OCI-LY7 (cell line): ENCODE results near the gene RIC1.

Experiments used
- EZH2phosphoT487 ChIP-seq: fragments of 200-600 bp; sonication (generic); IDR thresholded peaks from 2 replicates; pipeline ENCODE4 v1.6.1; 2018; ENCODE audit warnings: low read depth, borderline replicate concordance, mild to moderate bottlenecking, mixed run types, antibody characterized with exemption, low read length, moderate library complexity, mixed read lengths
- TF ChIP-seq, protein P1 (sequence below): fragments of 200-600 bp; sonication (generic); conservative IDR thresholded peaks from 2 replicates; pipeline ENCODE4 v1.5.1; 2014; ENCODE audit warnings: mild to moderate bottlenecking, antibody characterized with exemption, low read length, moderate library complexity, mixed read lengths

- TF ChIP-seq, protein P1, sequence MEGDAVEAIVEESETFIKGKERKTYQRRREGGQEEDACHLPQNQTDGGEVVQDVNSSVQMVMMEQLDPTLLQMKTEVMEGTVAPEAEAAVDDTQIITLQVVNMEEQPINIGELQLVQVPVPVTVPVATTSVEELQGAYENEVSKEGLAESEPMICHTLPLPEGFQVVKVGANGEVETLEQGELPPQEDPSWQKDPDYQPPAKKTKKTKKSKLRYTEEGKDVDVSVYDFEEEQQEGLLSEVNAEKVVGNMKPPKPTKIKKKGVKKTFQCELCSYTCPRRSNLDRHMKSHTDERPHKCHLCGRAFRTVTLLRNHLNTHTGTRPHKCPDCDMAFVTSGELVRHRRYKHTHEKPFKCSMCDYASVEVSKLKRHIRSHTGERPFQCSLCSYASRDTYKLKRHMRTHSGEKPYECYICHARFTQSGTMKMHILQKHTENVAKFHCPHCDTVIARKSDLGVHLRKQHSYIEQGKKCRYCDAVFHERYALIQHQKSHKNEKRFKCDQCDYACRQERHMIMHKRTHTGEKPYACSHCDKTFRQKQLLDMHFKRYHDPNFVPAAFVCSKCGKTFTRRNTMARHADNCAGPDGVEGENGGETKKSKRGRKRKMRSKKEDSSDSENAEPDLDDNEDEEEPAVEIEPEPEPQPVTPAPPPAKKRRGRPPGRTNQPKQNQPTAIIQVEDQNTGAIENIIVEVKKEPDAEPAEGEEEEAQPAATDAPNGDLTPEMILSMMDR, result no peak
- no peak for TF ChIP-seq EZH2phosphoT487
Observed at GRCh38 chr9:5762421-5762820, 133.5 kb downstream of the RIC1 start.
